Muscle layer of colon (tissue), 2 donors: ENCODE data around the gene GDA.

Source experiments
- H3K27ac ChIP-seq: one replicate; pipeline ENCODE4 v1.7.0; 2013; ENCODE audit warnings: low read depth, mild to moderate bottlenecking, low read length, moderate library complexity
- H3K27me3 ChIP-seq, 2 donors: one replicate each; pipeline ENCODE4 v1.7.0; 2013; ENCODE audit warnings: low read length in 2 of 2, mild to moderate bottlenecking in 2 of 2; ENCODE audit not compliant: insufficient read depth in 2 of 2, control insufficient read depth in 1 of 2
- H3K36me3 ChIP-seq: one replicate; pipeline ENCODE4 v1.7.0; 2013; ENCODE audit warnings: mild to moderate bottlenecking, low read length; ENCODE audit not compliant: insufficient read depth
- H3K4me1 ChIP-seq: one replicate; pipeline ENCODE4 v1.7.0; 2013; ENCODE audit warnings: mild to moderate bottlenecking, low read length; ENCODE audit not compliant: insufficient read depth
- H3K4me3 ChIP-seq, 2 donors: one replicate each; pipeline ENCODE4 v1.7.0; 2013; ENCODE audit warnings: low read length in 2 of 2, low read depth in 1 of 2, mild to moderate bottlenecking in 1 of 2, moderate library complexity in 1 of 2
- H3K9ac ChIP-seq: one replicate; pipeline ENCODE4 v1.7.0; 2013; ENCODE audit warnings: low read length
- H3K9me3 ChIP-seq: one replicate; pipeline ENCODE4 v1.7.0; 2013; ENCODE audit warnings: mild to moderate bottlenecking, low read length
- donor health status: abdominal sarcoma.
- donor health status: Adenocarcinoma of cecum.

Gene GDA

DNA sequence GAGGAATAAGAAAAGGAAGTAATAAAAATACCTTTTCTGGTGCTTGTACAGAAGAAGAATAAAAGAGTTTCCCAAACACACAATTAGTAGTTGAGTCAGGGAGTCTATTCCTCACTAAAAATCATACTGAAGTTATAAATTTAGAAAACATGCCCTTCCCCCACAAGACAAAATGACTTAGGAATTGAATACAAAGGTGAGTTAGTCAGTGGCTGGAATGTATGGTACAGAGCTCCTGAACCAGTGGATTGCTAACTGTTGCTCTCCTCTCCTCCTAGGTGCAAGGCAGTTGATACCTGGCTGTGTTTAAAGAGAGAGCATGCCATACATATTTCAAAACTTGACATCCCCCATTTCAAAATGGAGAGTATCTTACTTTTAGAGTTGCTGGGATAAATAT lies 1.9 kb downstream of the GDA start:
- Histone ChIP-seq H3K4me3 (no peak overlapping the region), H3K36me3 (no peaks in the 10 kb centered on the region), H3K9me3 (no peaks in the 10 kb centered on the region), H3K9ac (no peak overlapping the region), H3K27ac (no peak overlapping the region), H3K27me3 (peaks cover 0 to 9% of the 10 kb centered on the region in 2 donors), H3K4me1 (no peaks in the 10 kb centered on the region)

DNA sequence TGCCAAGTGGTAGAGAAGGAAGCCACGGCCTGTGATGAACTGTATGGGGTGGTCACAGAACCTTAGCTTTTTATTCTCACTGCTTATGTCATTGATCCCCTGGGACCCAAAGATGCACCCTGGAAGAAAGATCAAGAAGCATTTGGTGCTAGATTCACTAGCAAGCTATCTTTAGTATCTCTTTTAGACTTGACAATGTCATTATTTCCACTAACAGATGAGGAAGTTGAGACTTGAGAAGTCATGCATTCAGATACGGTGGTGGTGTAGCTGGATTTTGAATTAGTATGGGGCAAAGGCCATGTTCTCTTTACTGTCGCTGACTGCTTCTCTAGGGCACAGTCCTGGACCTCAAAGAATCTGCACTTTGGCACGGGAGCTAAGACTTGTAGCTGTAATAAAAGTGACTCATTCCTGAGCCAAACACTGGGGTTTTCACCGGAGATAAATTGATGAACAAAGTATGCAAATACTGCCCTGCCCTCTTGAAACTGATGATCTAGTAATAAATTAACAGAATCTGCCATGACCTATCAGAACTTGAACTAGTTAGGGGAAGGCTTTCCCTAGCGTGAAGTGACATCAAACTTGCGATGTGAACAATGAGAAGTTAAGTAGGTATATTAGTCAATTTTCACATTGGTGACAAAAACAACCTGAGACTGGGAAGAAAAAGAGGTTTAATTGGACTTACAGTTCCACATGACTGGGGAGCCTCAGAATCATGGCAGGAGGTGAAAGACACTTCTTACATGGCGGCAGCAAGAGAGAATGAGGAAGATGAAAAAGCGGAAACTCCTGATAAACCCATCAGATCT lies 5.4 kb downstream of the GDA start:
- no peaks in the 10 kb centered on the region for H3K9me3 ChIP-seq
- no peaks in the 10 kb centered on the region for H3K4me1 ChIP-seq
- no peaks in the 10 kb centered on the region for H3K36me3 ChIP-seq
- H3K27me3 ChIP-seq: peaks cover 0 to 3% of the 10 kb centered on the region in 2 donors
- H3K9ac ChIP-seq: no peak overlapping the region
- no peak overlapping the region for H3K27ac ChIP-seq
- H3K4me3 ChIP-seq: no peak overlapping the region

DNA sequence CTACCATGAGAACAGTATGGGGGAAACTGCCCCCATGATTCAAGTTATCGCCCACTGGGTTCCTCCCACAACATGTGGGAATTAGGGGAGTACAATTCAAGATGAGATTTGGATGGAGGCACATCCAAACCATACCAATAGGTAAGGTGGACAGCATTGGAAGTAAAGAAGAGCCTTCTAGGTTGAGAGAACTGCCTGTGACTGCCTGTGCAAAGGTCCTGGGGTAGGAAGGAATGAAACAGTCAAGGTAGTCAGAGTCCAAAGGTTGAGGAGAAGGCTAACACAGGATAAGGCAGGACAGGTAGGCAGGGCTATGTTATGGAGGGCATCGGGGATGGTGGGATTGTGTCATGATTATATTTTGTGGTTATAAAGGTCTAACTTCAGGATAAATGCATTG lies 6.1 kb downstream of the GDA start:
- no peak overlapping the region for H3K27ac ChIP-seq
- no peaks in the 10 kb centered on the region for H3K36me3 ChIP-seq
- no peaks in the 10 kb centered on the region for H3K4me1 ChIP-seq
- no peak overlapping the region for H3K9ac ChIP-seq
- H3K9me3 ChIP-seq: no peaks in the 10 kb centered on the region
- no peaks in the 10 kb centered on the region for H3K27me3 ChIP-seq
- H3K4me3 ChIP-seq: no peak overlapping the region

DNA sequence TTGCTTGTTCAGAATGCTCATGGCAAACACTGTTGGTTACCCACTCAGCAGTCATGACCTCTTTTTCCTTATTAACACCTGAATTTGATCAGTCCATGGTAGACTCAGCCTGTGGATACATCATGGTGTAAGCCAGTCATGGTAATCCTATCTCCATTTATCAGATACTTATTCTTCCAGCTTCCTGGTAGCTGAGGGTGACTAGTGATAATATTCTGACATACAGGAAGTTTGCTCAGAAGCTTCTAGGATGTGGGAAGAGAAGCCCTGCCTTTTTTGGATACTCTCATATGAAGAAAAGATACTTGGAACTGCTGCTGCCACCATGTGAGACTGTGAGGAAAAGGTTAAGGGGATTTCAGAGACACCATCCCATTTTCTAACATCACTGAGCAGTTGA lies 7.3 kb downstream of the GDA start:
- Histone ChIP-seq H3K27ac (no peak overlapping the region), H3K4me1 (no peaks in the 10 kb centered on the region), H3K36me3 (no peaks in the 10 kb centered on the region), H3K27me3 (no peaks in the 10 kb centered on the region), H3K4me3 (no peak overlapping the region), H3K9ac (no peak overlapping the region), H3K9me3 (no peaks in the 10 kb centered on the region)

DNA sequence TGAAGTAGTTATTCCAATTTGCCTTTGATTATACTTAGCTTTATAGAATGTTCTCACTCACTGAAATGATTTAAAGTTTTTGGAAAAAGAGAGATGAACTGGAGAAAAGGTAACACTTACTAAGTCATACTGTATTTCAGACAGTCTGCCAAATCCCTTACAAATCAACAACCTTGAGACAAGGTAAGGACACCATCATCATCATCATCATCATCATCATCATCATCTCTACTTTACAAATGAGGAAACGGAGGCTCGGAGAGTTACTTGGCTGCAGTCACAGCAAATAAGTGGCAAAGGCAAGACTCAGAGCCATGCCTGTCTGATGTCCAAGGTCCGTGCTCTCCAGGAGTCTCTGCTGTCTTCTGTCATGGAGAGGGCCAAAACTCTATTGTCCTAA lies 9.4 kb downstream of the GDA start:
- Histone ChIP-seq H3K36me3 (no peaks in the 10 kb centered on the region), H3K9ac (no peak overlapping the region), H3K9me3 (no peaks in the 10 kb centered on the region), H3K4me1 (no peaks in the 10 kb centered on the region), H3K27ac (no peak overlapping the region), H3K27me3 (no peaks in the 10 kb centered on the region), H3K4me3 (no peak overlapping the region)

DNA sequence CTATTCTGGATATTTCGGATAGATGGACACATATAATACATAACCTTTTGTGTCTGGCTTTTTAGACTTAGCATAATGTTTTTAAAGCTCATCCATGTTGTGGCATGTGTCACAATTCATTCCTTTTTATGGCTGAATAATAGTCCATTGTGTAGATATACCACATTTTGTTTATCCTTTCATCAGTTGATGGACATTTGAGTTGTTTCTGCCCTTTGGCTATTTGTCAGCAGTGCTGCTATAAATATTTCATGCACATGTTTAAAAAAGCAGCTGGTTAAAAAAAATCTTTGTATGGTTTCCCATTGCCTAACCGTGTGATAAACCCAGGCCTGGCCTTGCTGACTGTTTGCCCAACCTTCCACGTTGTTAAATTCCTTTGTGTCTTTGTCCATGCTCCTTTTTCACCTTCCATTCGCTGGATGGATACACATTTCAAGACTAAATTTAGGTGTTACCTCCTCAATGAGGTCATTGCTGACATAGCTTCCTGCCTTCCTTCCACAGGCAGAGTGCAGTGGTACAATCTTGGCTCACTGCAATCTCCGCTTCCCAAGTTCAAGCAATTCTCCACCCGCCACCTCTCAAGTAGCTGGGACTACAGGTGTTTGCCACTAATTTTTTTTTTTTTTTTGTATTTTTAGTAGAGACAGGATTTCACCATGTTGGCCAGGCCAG lies 11.3 kb downstream of the GDA start:
- H3K9me3 ChIP-seq: no peaks in the 10 kb centered on the region
- no peaks in the 10 kb centered on the region for H3K36me3 ChIP-seq
- no peak overlapping the region for H3K9ac ChIP-seq
- H3K27me3 ChIP-seq: no peaks in the 10 kb centered on the region
- no peaks in the 10 kb centered on the region for H3K4me1 ChIP-seq
- H3K27ac ChIP-seq: no peak overlapping the region
- no peak overlapping the region for H3K4me3 ChIP-seq

DNA sequence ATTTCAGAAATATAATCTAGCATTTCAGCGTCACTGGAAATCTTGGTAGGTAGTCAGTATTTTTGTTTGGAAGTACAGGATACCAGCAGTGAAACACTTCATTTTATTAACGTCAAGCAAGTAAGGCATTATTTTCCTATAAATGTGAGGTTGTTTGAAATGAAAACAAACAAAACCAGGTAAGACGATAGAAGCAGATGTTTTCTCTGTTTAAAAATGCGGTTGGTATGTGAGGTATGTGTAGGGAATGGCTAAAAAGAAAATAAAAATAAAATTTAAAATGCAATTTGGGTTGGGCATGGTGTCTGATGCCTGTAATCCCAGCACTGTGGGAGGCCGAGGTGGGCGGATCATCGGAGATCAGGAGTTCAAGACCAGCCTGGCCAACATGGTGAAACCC lies 16.1 kb downstream of the GDA start:
- no peaks in the 10 kb centered on the region for H3K4me1 ChIP-seq

DNA sequence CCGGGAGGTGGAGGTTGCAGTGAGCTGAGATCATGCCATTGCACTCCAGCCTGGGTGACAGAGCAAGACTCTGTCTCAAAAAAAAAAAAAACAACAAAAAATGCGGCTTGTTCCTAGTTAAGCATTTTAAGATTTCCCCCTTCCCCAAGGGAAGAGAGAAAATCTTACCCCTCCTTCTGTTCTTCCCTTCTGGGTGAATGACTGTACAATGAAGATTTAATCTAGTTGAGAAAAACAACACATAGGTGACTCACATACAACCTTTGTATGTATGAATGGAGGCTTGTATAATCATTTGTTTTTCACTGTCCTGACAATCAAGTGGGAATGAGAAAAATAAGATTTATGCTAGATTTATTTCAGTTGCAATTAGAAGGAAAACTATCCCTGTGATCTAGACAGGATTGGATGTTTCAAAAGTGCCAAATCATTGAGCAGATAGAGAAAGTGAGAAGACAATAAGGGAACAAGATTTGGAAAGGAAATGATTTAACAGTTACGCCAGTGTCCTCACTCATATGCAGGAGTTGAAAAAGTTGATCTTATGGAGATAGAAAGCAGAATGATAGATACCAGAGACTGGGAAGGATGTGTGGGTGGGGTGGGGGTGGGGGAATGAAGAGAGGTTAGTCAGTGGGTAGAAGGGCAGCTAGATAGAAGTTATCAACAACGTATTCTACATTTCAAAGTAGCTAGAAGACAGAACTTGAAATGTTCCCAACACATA lies 16.7 kb downstream of the GDA start:
- Histone ChIP-seq H3K27ac (no peak overlapping the region), H3K9ac (no peak overlapping the region), H3K4me3 (no peak overlapping the region), H3K36me3 (no peaks in the 10 kb centered on the region), H3K9me3 (no peaks in the 10 kb centered on the region), H3K27me3 (no peaks in the 10 kb centered on the region), H3K4me1 (no peaks in the 10 kb centered on the region)

More for the DNA sequence above, 16.1 kb downstream of the GDA start:
- H3K27me3 ChIP-seq: no peaks in the 10 kb centered on the region
- no peak overlapping the region for H3K4me3 ChIP-seq
- no peak overlapping the region for H3K9ac ChIP-seq
- H3K36me3 ChIP-seq: no peaks in the 10 kb centered on the region
- H3K27ac ChIP-seq: no peak overlapping the region
- no peaks in the 10 kb centered on the region for H3K9me3 ChIP-seq

DNA sequence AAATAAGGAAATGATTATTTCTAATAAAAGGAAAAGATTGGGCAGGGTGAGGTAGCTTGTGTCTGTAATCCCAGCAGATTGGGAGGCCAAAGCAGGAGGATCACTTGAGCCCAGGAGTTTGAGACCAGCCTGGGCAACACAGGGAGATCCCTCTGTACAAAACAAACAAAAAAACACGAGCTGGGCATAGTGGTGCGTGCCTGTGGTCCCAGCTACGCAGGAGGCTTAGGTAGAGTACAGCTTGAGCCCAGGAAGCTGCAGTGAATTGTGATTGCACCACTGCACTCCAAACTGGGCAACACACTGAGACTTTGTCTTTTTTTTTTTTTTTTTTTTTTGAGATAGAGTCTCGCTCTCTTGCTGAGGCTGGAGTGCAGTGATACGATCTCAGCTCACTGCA lies 18.8 kb downstream of the GDA start:
- H3K9me3 ChIP-seq: no peaks in the 10 kb centered on the region
- no peak overlapping the region for H3K27ac ChIP-seq
- H3K9ac ChIP-seq: no peak overlapping the region
- no peak overlapping the region for H3K4me3 ChIP-seq
- no peaks in the 10 kb centered on the region for H3K4me1 ChIP-seq
- no peaks in the 10 kb centered on the region for H3K36me3 ChIP-seq
- H3K27me3 ChIP-seq: no peaks in the 10 kb centered on the region

DNA sequence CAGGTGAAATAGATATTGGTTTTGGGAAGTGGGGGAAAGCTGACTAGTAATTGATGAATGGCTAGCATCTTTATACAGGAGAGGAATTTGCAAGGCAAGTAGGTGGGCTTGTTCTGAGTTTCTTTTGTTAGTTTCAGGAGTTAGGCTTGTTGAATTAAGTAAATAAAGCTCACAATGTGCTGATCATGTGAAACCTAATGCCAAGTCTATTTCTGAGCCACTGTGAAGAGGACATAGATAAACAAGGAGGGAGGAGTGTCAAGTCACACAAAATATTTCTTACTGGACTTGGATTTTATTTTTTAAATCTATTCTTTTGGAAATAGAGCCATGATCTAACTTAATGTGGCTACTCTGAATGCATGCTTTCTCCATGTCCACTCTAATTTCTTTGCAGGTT lies 19.9 kb downstream of the GDA start:
- no peak overlapping the region for H3K27ac ChIP-seq
- no peak overlapping the region for H3K4me3 ChIP-seq
- no peaks in the 10 kb centered on the region for H3K36me3 ChIP-seq
- no peak overlapping the region for H3K9ac ChIP-seq
- no peaks in the 10 kb centered on the region for H3K9me3 ChIP-seq
- no peaks in the 10 kb centered on the region for H3K27me3 ChIP-seq
- H3K4me1 ChIP-seq: no peaks in the 10 kb centered on the region

DNA sequence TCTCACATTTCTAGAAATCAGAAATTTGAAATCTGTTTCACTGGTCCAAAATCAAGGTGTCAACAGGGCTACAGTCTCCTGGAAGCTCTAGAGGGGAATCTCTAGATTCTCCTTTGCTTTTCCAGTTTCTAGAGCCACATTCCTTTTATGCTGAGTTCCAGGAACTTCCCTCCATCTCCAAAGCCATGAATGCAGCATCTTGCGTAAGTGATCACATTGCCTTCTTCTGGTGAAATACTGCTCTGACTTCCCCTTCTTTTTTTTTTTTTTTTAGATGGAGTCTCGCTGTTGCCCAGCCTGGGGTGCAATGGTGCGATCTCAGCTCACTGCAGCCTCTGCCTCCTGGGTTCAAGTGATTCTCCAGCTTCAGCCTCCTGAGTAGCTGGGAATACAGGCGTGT lies 23.8 kb downstream of the GDA start:
- no peaks in the 10 kb centered on the region for H3K9me3 ChIP-seq
- no peaks in the 10 kb centered on the region for H3K27me3 ChIP-seq
- no peak overlapping the region for H3K9ac ChIP-seq
- no peaks in the 10 kb centered on the region for H3K4me1 ChIP-seq
- no peak overlapping the region for H3K27ac ChIP-seq
- no peak overlapping the region for H3K4me3 ChIP-seq
- H3K36me3 ChIP-seq: no peaks in the 10 kb centered on the region
